HG03025 (cell line): ENCODE results near the gene PTPN21.

Experiments used
- ATAC-seq: cut with Tn5 transposase; IDR thresholded peaks from one replicate; pipeline ENCODE4 v1.9.1; 2021; ENCODE audit warnings: mild to moderate bottlenecking, moderate library complexity; ENCODE audit not compliant: unreplicated experiment, low FRiP score

The PTPN21 gene

GRCh38 chr14:88476214-88476774, 78.5 kb downstream of the PTPN21 start:
- ATAC-seq = no peak

- ATAC-seq = no peak
These were observed 81.0 kb downstream of the PTPN21 start for GRCh38 chr14:88473791-88474190.

- no peak for ATAC-seq
These were observed 84.0 kb downstream of the PTPN21 start for GRCh38 chr14:88470542-88471440.

- no peak for ATAC-seq
These were observed 86.4 kb downstream of the PTPN21 start for GRCh38 chr14:88468406-88468805.

- ATAC-seq = no peak
These were observed 91.5 kb downstream of the PTPN21 start for GRCh38 chr14:88463318-88463717.

GRCh38 chr14:88454886-88455285, 99.9 kb downstream of the PTPN21 start:
- ATAC-seq = no peak

GRCh38 chr14:88452231-88452630, 102.6 kb downstream of the PTPN21 start:
- no peak for ATAC-seq

- no peak for ATAC-seq
These were observed 115.7 kb downstream of the PTPN21 start for GRCh38 chr14:88439088-88439487.

- no peak for ATAC-seq
These were observed 117.1 kb downstream of the PTPN21 start for GRCh38 chr14:88437658-88438057.

GRCh38 chr14:88430976-88431375, 123.8 kb downstream of the PTPN21 start:
- ATAC-seq = no peak

- no peak for ATAC-seq
These were observed 128.5 kb downstream of the PTPN21 start for GRCh38 chr14:88426271-88426670.

GRCh38 chr14:88424573-88424972, 130.2 kb downstream of the PTPN21 start:
- ATAC-seq = no peak

GRCh38 chr14:88422919-88423650, 131.7 kb downstream of the PTPN21 start:
- no peak for ATAC-seq

- no peak for ATAC-seq
These were observed 132.8 kb downstream of the PTPN21 start for GRCh38 chr14:88422047-88422446.

GRCh38 chr14:88421286-88421685, 133.5 kb downstream of the PTPN21 start:
- ATAC-seq = no peak

- no peak for ATAC-seq
These were observed 134.6 kb downstream of the PTPN21 start for GRCh38 chr14:88420187-88420586.

GRCh38 chr14:88417594-88417993, 137.2 kb downstream of the PTPN21 start:
- ATAC-seq = no peak
